SK-N-MC (cell line): Measurements from ENCODE around the gene CSMD2.

Experiments
- DNase-seq: peaks from one replicate; pipeline ENCODE4 v3.0.0-alpha.2; 2011; ENCODE audit warnings: low read depth, low spot score
- H3K27ac ChIP-seq: fragments of 200-600 bp; sonication (generic); 2 replicates; pipeline ENCODE4 v1.5.1; 2016; ENCODE audit warnings: mixed run types
- H3K36me3 ChIP-seq: fragments of 200-600 bp; sonication (generic); 2 replicates; pipeline ENCODE4 v1.6.1; 2017; ENCODE audit warnings: antibody characterized with exemption, low read length, mixed read lengths; ENCODE audit not compliant: insufficient read depth
- H3K4me3 ChIP-seq: fragments of 200-600 bp; sonication (generic); 2 replicates; pipeline ENCODE4 v1.5.1; 2016
- H3K9ac ChIP-seq: fragments of 200-600 bp; sonication (generic); 2 replicates; pipeline ENCODE4 v1.8.0; 2017; ENCODE audit warnings: mixed run types, mixed read lengths; ENCODE audit not compliant: insufficient read length
- H3K9me3 ChIP-seq: fragments of 200-600 bp; sonication (generic); 2 replicates; pipeline ENCODE4 v1.6.1; 2017; ENCODE audit warnings: low read depth, mild to moderate bottlenecking, antibody characterized with exemption, low read length, moderate library complexity, mixed read lengths
- EZH2 ChIP-seq: fragments of 200-600 bp; sonication (generic); IDR thresholded peaks from one replicate; pipeline ENCODE4 v1.6.1; 2017; ENCODE audit warnings: antibody characterized with exemption
- FOXP2 ChIP-seq: optimal IDR thresholded peaks from 2 replicates; pipeline ENCODE3; 2011; ENCODE audit warnings: mild to moderate bottlenecking, moderate library complexity; ENCODE audit not compliant: insufficient read depth; ENCODE audit errors: extremely low read length, control extremely low read depth
- POLR2AphosphoS5 ChIP-seq: IDR thresholded peaks from 2 replicates; pipeline ENCODE4 v1.6.1; 2012; ENCODE audit warnings: mild to moderate bottlenecking, low read depth, low read length, borderline replicate concordance

Gene CSMD2

DNA sequence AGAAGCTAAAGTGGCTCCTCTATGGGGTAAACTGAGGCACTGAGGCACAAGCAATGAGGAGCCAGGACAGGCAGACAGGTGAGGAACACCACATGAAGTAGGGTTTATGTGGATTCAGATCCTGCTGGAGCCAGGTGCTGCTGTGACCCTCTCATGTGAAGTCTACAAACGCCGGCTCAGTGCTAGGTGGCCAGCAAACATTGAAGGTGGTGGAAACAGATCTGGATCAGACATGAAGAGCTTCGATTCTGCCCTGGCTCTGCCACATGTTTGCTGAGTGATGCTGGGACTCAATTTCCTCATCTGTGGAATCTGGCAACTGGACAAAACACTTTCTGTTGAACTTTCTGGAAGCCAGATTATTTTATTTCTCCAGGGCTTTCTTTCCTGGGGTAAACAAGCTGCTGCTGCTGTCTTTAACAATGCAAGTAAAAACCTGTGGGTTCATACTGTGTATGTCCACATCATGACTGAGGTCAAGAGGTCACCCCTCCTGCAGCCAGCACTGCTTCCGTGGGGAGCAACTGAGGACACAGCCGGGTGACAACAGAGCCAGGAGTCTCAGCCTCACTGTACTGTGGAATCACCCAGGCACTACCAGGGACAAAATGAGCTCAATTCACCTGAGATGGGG is 267.8 kb downstream of the CSMD2 start:
- H3K27ac ChIP-seq = no peak overlapping the region
- TF ChIP-seq POLR2AphosphoS5 (no peak), FOXP2 (no peak), EZH2 (no peak)
- DNase-seq = no peak
- no peaks in the 10 kb centered on the region for H3K9me3 ChIP-seq
- no peak overlapping the region for H3K4me3 ChIP-seq
- H3K9ac ChIP-seq = no peak overlapping the region
- no peaks in the 10 kb centered on the region for H3K36me3 ChIP-seq

DNA sequence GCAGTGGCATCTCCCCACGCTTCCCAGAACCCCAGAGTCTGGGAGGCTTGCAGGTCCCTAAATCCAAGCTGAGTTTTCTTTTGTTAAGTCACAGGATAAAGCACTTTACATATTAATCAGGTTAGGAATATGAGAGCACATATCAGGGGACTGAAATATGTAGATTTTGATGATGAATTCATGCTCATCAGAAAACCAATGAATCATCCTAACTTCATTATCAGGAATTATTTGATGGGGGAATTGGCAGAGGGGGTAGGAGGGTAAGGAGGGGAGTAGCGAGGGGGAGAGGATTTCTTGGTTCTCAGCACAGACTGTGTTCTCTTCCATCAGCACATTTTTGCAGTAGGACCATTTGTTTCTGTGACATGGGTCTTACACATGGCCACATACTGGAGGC is 269.1 kb downstream of the CSMD2 start:
- Histone ChIP-seq H3K4me3 (no peak overlapping the region), H3K9ac (no peak overlapping the region), H3K9me3 (no peaks in the 10 kb centered on the region), H3K27ac (no peak overlapping the region), H3K36me3 (no peaks in the 10 kb centered on the region)
- no peak for TF ChIP-seq POLR2AphosphoS5
- no peak for DNase-seq

DNA sequence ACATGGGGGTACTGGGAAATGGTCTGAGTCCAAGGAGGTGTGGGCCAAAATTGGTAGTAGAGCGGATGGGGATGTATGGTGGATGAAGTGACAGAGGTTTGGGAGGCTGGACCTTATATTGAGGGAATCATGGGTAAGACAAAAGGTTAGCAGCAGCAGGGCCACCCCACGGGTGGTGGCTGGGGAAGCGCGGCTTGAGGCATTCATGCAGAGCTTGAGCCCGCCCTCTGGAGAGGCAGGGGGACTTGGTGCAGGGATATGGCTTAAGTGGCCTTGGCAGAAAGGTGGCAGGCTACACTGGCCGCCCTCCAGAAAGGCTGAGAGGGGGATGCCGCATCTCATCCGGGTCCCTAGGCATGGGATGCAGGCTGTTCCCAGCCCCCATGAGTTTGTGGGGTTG is 269.6 kb downstream of the CSMD2 start:
- Histone ChIP-seq H3K4me3 (no peak overlapping the region), H3K36me3 (no peaks in the 10 kb centered on the region), H3K27ac (no peak overlapping the region), H3K9me3 (no peaks in the 10 kb centered on the region), H3K9ac (no peak overlapping the region)
- DNase-seq = no peak
- TF ChIP-seq FOXP2 (no peak), EZH2 (no peak), POLR2AphosphoS5 (no peak)

DNA sequence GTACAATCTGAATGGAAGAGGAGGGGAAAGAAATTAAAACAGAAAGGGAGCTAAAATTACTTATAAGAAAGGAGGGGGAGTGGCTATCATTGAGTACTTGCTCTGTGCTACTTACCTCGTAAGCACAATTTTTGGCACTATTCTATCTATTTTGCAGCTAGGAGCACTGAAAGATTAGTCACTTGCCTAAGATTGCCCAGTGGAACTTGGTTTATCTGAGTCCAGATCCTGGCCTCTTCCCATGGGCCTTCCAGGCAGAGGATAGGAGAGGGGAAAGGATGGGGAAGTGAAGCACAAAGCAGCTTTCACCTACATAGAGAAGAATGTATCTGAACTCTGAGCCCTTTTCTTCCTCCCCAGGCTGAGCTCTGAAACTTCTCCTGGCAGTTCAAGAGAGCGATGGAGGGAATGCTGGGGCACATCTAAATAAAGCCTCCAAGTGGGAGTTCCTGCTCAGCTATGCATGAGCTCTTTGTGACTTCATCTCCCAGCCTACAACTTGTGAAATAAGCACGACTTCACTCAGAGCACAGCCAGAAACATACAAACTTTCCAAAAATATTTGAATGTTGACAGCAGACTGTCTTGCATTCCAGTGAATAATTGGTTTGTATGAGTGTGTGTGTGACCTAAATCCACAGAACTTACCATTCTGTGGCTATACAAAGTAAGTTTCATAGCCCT is 271.7 kb downstream of the CSMD2 start:
- Histone ChIP-seq H3K9me3 (no peaks in the 10 kb centered on the region), H3K9ac (no peak overlapping the region), H3K36me3 (no peaks in the 10 kb centered on the region), H3K27ac (no peak overlapping the region), H3K4me3 (no peak overlapping the region)
- TF ChIP-seq POLR2AphosphoS5 (no peak), FOXP2 (no peak)
- DNase-seq = no peak

DNA sequence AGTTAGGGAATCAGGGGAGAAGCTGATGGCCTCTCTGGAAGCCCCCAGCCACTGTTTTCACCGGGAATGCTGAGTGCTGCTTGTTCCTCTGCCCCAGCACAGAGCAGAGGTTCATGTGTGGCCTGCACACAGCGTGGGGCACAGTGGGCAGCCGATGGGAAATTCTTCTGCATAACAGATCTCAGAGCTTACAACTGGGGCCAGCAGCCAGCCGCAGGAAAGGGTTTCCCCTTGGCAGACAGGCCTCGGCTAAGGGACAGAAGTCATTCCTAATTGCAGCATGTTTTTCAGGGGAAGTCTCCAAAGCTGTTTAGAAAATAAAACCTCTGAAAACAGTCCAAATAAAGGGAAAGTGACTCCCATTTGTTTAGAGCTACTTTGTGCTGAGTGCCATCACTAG is 278.5 kb downstream of the CSMD2 start:
- Histone ChIP-seq H3K9ac (no peak overlapping the region), H3K9me3 (no peaks in the 10 kb centered on the region), H3K36me3 (no peaks in the 10 kb centered on the region), H3K27ac (no peak overlapping the region), H3K4me3 (no peak overlapping the region)
- TF ChIP-seq FOXP2 (no peak), POLR2AphosphoS5 (no peak), EZH2 (no peak)
- DNase-seq = no peak

DNA sequence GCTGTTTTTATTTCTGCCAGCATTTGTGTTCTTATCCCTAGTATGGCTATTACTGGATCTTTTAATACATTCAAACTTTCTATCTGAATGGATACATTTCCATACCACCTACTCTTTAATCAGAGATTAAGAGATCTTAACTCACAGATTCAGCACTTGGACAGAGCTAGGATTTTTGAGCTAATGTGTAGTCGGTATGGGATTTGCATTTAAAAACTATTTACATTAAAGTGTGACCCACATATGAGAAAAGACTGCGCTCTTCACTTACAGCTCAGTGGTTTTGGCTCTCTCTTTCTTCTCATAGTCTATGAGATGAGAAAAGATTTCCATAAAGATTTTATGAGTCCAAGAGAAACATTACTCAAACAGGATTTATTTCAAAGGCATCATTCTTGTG is 284.7 kb downstream of the CSMD2 start:
- Histone ChIP-seq H3K36me3 (no peaks in the 10 kb centered on the region), H3K4me3 (no peak overlapping the region), H3K9ac (no peak overlapping the region), H3K9me3 (no peaks in the 10 kb centered on the region), H3K27ac (no peak overlapping the region)
- no peak for DNase-seq
- TF ChIP-seq EZH2 (no peak), FOXP2 (no peak), POLR2AphosphoS5 (no peak)

DNA sequence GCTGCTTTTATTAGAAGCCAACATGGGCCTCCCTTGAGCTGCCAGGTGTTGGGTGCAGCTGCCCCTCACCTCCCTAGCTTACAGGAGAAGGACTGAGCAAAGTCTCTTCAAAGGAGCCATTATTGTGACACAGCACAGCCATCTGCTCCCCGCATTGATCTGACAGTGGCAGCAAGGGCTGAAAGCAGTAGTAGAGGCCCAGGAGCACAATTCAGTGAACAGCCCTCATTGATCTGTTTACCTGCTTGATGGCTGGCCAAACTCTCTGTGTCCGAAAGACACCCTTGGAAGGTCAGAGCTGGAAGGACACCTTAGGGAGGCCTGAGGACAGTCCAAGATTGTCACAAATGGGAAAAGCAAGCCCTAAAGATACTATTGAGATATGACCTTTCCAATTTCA is 286.6 kb downstream of the CSMD2 start:
- Histone ChIP-seq H3K4me3 (no peak overlapping the region), H3K9me3 (no peaks in the 10 kb centered on the region), H3K36me3 (no peaks in the 10 kb centered on the region), H3K27ac (no peak overlapping the region), H3K9ac (no peak overlapping the region)
- DNase-seq = no peak
- TF ChIP-seq FOXP2 (no peak), EZH2 (no peak), POLR2AphosphoS5 (no peak)

DNA sequence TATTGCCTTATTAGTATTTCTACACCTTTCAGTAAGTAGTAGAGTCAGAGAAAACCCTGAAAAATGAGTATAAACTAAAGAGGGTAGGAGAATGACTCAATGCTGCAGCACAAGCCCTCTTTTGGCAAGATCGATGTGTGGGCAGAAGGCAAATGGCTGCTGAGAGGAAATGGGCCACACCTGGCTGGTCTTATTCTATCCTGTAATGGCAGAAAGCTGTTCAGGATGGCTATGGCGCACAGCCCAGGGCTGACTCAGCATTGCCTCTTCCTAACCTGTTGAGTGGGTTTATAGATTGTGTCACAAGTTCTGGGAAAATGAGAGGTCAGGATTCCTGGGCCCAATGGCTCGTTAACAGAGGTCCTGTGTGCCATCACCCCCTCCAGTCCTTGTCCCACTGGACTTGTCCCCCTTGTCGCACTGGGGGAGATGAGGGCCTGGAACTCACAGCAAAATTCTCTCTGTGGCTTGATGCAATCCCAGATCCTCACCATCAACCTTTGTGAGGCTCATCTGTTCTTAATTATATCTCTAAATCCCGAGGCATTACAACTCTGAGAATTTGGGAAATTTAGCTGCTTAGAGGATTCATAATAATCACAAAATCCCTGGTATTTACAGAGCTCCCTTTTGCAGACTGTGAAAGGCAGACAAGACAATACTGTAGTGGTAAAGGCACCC is 287.9 kb downstream of the CSMD2 start:
- DNase-seq = no peak
- Histone ChIP-seq H3K27ac (no peak overlapping the region), H3K9me3 (no peaks in the 10 kb centered on the region), H3K9ac (no peak overlapping the region), H3K4me3 (no peak overlapping the region), H3K36me3 (no peaks in the 10 kb centered on the region)
- TF ChIP-seq POLR2AphosphoS5 (no peak), EZH2 (no peak), FOXP2 (no peak)

DNA sequence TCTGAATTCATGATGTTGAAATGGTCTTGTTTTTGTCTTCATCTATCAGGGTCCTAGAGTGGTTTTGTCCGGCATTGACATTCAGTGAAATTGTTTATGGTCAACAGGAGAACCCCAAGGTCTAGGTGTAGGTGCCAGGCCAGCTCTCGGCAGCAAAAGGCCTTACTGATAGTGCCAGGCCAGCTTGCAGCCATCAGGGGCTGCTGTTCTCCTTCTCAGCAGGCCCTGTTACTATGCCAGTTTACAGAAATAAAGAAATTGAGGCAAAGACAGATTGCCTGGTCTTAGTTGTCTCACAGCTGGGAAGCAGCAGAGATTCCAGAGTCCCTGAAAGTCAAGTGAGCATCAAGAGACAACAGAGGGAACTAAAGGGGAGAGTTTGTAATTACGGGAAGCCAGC is 289.2 kb downstream of the CSMD2 start:
- DNase-seq = no peak
- no peak overlapping the region for H3K27ac ChIP-seq
- TF ChIP-seq POLR2AphosphoS5 = no peak
- TF ChIP-seq FOXP2 = no peak
- no peak for TF ChIP-seq EZH2
- H3K36me3 ChIP-seq = no peaks in the 10 kb centered on the region
- H3K9me3 ChIP-seq = no peaks in the 10 kb centered on the region
- H3K9ac ChIP-seq = no peak overlapping the region
- H3K4me3 ChIP-seq = no peak overlapping the region
